ENCODE results near the gene AHCTF1. TPM values are rescaled to one million over a fixed set of nuclear protein-coding genes. Genes with fewer than 3 reads are reported as not detected.

The AHCTF1 gene, protein sequence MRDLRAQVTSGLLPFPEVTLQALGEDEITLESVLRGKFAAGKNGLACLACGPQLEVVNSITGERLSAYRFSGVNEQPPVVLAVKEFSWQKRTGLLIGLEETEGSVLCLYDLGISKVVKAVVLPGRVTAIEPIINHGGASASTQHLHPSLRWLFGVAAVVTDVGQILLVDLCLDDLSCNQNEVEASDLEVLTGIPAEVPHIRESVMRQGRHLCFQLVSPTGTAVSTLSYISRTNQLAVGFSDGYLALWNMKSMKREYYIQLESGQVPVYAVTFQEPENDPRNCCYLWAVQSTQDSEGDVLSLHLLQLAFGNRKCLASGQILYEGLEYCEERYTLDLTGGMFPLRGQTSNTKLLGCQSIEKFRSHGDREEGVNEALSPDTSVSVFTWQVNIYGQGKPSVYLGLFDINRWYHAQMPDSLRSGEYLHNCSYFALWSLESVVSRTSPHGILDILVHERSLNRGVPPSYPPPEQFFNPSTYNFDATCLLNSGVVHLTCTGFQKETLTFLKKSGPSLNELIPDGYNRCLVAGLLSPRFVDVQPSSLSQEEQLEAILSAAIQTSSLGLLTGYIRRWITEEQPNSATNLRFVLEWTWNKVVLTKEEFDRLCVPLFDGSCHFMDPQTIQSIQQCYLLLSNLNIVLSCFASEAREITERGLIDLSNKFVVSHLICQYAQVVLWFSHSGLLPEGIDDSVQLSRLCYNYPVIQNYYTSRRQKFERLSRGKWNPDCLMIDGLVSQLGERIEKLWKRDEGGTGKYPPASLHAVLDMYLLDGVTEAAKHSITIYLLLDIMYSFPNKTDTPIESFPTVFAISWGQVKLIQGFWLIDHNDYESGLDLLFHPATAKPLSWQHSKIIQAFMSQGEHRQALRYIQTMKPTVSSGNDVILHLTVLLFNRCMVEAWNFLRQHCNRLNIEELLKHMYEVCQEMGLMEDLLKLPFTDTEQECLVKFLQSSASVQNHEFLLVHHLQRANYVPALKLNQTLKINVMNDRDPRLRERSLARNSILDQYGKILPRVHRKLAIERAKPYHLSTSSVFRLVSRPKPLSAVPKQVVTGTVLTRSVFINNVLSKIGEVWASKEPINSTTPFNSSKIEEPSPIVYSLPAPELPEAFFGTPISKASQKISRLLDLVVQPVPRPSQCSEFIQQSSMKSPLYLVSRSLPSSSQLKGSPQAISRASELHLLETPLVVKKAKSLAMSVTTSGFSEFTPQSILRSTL (N-terminal part only)
- polyA plus RNA-seq (ENCODE audit: insufficient read length in 4 of 4), result 10 to 100 TPM; 44.4 to 62.7 (median 55.4) TPM

DNA sequence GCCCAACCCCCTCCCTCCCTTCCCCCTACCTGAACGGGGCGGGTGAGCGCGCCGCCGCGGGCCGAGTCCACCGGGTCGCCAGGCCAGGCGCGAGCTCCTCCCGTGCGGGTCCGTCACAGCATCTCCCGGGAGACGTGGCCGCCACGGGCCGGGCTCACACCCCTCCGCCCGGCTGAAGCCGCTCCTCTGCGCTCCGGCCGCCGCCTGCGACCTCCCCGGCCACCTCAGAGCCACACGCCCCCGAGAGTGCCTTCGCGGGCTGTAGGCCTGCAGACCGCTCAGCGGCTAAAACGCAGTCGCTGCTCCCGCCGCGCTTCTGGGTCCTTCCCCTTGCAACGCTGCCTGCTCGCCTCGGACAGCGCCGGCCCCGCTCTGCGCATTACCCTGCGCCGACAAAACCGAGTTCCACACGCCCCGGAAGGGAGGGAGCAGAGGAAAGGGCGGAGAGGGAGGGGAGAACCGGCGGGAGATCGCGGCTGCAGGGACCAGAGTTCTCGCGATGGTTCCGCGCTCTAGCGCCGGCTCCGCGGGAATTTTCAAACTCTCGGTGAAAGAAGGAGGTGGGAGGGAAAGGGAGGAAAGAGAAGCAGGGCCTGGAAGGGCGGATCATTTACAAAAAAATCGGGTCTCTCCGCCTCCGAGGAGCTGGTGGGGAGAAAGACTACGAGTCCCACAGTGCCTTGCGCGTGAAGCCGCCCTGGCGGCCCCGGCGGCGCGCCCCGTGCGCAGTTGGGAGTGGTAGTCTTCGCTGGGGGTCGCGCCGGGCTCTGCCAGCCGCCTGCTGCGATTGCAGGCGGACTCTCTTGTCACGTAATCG, at the start of gene AHCTF1:
AHCTF1 (minus strand) TSS at position 400 of the 817 bp plus-strand sequence. CDS start 13,578 bp downstream, outside the sequence.
- DNase-seq (ENCODE audit: low read depth in 4 of 4, low spot score in 3 of 4), result peak; percentile 97 to 99 (median 98)

DNA sequence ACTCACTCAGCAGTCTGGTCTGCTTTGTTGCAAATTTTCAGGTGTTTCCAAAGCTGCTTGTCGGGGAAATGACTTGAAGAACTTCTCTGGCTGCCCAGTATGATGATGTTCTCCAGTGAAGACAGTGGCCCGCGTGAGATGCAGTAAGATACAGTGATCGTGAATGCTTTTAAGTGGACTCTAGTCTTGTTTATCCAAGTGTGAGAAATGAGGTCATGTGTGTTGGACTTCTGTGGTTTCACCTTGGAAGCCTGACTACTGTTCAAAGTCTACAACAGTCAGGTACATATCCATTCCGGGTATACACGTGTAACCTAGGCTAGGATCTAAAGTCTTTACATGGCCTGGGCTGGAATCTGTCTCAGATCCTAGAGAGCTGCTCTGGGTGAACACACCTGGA, 47.0 kb upstream of the AHCTF1 start:
- no peak for DNase-seq (ENCODE audit: low read depth in 4 of 4, low spot score in 3 of 4)

DNA sequence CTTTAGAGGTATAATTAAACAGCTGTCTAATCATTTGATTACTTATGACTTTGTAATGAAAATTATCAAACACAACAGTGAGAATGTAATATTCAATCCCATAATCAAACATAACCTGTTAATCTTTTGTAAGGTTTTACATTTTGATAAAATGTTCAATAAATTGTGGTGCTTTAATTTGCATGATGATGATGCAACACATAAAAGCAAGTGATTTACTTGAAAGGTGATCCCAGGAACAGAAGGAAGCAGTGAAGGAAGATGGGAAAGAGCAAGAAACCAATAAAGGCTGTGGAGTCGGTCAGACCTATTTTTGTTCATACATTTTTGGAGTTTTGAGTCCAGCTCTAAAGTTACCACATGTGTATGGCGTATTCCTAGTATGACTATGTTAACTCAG, 46.5 kb upstream of the AHCTF1 start:
- DNase-seq (ENCODE audit: low read depth in 4 of 4, low spot score in 3 of 4), result no peak

DNA sequence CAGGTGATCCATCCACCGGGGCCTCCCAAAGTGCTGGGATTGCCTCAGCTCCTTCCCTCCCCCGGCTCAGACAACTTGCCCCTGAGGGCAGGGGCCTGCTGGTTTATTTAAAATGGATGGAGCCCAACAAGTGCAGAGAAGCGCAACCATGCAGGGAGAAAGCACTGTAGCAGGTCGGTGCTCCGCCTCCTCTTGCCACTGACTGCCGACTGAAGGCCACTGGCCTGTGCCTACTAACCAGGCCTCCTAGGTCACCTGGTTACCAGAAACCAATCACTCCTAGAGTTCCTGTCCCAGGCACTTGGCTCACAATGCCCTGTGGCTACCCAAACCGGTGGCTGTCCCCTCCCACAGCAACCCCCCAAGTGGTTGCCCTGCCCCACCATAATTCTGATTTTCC, 40.2 kb upstream of the AHCTF1 start:
- no peak for DNase-seq (ENCODE audit: low read depth in 4 of 4, low spot score in 3 of 4)

DNA sequence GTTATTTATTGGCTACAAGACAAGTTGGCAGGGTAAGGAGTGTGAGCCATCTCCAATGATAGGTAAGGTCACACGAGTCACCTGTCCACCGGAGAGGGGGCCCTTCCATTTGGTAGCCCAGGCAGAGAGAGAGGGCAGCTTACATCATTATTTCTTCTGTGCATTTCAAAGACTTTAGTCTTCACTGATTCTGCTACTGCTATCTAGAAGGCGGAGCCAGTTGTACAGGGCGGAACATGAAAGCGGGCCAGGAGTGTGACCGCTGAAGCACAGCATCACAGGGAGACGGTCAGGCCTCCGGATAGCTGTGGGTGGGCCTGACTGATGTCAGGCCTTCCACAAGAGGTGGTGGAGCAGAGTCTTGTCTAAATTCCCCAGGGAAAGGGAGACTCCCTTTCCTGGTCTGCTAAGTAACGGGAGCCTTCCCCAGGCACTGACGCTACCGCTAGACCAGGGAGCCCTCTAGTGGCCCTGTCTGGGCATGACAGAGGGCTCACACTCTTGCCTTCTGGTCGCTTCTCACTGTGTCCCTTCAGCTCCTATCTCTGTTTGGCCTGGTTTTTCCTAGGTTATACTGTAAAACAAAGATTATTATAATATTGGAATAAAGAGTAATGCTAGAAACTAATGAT, 39.5 kb upstream of the AHCTF1 start:
- no peak for DNase-seq (ENCODE audit: low read depth in 4 of 4, low spot score in 3 of 4)

DNA sequence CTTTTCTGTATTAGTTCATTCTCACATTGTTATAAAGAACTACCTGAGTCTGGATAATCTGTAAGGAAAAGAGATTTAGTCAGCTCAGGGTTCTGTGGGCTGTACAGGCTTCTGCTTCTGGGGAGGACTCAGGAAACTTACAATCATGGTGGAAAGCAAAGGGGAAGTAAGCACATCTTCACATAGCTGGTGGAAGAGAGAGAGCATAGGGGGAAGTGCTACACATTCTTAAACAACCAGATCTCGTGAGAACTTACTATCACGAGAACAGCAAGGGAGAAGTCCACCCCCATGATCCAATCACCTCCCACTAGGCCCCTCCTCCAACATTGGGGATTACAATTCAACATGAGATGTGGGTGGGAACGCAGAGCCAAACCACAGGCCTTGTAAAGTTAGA, 37.9 kb upstream of the AHCTF1 start:
- no peak for DNase-seq (ENCODE audit: low read depth in 4 of 4, low spot score in 3 of 4)

DNA sequence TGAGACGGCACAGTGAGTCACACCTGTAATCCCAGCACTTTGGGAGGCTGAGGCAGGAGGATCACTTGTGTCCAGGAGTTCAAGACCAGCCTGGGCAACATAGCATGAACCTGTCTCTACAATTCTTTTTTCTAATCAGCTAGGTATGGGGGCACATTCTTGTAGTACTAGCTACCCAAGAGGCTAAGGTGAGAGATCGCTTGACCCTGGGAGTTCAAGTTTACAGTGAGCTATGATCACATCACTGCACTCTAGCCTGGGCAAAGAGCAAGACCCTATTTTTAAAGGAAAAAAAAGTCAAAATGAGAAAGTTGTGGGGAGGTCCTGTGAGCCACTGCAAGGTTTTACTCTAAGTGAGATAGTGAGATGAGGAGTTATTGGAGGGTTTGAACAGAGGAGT, 34.8 kb upstream of the AHCTF1 start:
- no peak for DNase-seq (ENCODE audit: low read depth in 4 of 4, low spot score in 3 of 4)

DNA sequence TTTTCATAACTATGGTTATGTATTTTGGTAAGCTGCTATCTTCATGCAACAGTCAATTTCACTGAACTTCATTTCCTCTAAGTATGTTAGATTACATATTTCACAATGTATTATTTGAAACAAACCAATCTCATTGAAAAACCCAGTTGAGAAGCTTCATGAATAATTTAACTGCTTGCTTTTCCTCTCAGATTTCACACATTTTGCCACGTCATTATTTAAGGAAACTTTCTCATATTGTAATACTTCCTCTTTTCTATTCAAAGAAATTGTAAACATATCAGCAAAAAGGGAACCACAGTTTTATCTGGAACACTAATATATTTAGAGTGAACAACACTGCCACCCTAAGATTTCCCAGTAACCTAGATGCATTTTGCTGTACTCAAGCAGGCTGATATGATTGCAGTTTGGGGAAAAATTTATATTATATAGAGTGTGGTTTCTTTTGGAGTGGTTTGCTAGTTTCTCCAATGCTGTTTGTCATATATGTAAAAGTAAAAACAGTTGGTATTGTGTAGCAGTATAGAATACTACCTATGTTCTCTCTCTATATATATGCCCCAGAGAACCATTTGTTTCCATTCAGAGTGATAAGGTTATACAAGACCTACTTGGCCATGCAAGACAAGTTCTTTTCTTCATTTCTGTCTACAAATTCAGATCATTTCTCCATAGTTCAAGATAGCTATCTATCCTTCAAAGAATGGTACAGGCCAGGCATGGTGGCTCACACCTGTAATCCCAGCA, 28.4 kb upstream of the AHCTF1 start:
- DNase-seq (ENCODE audit: low read depth in 4 of 4, low spot score in 3 of 4), result no peak

DNA sequence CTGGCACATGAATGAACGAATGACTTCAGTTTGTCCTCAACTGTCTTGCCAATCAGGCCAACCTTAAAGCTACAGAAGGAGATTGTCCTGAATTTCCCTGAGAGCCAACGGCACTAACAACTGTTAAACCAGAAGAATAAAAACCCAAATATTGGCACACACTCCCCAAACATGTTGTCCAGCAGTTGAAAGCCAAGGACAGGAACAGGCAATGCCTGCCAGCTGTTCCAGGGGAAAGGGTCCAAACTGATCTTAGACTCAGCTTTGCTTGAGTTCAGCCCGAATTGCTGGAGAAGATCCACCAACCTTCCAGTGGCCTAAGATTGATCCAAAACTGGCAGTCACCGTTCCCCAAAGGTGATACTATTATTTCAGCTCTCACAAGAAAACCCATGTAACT, 22.4 kb upstream of the AHCTF1 start:
- DNase-seq (ENCODE audit: low read depth in 4 of 4, low spot score in 3 of 4), result no peak

DNA sequence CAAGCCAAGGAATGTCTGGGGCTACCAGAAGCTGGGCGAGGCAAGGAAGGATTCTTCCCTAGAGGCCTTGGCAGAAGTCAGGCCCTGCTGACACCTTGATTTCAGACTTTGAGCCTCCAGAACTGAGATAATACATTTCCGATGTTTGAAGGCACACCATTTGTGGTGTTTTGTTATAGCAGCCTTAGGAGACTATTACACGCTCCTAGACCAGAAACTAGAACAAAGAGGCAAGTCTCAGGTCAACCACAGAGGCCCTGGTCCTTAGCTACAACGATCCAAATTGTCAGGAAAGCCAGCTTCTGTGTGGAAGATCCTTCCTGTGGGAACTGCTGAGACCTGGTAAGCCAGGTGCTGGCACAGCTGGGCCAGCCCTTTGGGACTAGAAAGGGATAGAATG, 19.7 kb upstream of the AHCTF1 start:
- no peak for DNase-seq (ENCODE audit: low read depth in 4 of 4, low spot score in 3 of 4)

DNA sequence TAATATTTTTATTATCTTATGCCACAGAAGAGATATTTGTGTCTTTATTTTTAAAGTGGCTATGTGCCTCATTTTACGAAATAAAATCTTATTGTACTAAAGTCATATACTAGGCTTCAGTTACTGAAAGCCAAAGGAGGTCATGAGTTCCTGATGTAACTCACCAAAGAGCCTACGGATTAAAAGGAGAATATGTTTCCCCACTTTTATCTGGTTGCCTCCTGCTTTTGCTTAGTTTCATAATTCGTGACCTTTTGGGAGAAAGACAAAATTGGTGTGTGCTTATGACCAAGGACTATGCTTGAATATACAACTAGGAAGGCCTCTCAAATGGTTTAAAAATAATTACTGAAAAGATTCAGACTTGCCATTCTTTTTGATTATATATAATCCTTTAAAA, 18.2 kb upstream of the AHCTF1 start:
- DNase-seq (ENCODE audit: low read depth in 4 of 4, low spot score in 3 of 4), result no peak

DNA sequence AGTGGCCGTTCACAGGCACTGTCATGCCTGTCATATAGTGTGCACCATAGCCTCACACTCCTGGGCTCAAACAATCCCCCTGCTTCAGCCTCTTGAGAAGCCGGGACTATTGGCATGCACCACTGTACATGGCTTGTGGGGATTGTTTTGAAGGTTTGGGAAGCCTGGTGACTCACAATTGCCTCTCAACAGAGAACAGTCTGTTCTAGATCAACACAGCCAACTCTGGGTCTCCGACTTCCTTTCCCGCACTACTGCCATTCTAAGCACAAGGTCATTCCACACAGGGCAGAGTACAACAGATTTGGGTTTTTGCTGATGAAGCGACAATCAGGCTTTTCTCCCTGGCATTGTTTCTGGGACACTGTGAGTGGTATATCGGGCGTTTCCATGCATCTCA, 15.5 kb upstream of the AHCTF1 start:
- DNase-seq (ENCODE audit: low read depth in 4 of 4, low spot score in 3 of 4), result no peak

DNA sequence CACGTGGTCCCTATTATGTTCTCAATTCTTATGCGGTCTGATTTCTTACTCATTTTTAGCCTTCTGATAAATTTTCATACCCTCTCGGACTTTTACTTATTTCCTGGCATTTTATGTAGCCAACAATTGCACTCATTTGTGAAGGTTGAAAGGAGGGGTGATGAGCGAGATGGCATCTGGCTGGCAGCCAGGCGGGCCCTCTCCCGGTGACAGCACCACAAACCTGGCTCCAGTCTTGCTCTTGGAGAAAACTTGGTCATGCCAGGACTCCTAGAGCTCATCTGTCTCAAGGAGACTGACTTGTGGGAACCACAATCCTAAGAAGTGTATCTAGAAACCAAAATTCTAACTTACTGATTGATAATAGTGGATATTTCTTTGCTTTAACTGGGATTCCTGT, 14.6 kb upstream of the AHCTF1 start:
- DNase-seq (ENCODE audit: low read depth in 4 of 4, low spot score in 3 of 4), result no peak

DNA sequence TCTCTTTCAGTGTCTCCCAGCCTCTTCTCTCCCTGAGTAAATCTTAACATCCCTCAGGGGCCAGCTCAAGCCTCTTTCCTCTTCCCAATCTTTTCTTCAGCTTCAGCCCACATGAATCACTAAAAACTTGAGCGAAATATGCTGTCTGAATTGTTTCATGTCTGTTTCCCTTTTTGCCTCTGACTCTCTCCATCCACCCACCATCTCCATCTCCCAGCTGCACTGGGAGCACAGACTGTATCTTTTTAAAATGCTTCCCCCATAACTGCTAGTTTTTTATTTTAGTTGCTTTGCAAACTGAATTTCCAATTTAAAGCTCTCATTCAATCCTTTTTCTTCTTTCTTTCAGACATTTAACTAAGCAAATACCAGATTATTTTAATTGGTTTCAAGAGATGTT, 3.0 kb upstream of the AHCTF1 start:
- DNase-seq (ENCODE audit: low read depth in 4 of 4, low spot score in 3 of 4), result no peak

DNA sequence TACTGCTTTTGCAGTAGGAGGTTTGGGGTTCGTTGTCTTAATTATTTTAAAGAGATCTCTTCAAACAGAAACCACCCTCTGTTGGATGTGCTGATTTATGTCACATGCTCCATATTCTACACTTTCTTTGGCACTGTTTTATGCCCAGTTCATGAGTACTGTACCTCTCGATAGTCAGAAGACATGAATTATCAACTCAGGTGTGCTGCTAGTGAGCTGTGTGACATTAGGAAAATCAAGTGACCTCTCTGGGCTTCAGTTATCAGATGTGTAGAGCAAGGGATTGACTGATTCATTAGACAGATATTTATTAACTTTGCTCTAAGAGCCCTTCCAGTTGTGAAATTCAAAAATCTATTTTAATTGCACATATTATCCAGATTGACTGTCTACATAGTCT, 2.1 kb upstream of the AHCTF1 start:
- DNase-seq (ENCODE audit: low read depth in 4 of 4, low spot score in 3 of 4), result no peak

DNA sequence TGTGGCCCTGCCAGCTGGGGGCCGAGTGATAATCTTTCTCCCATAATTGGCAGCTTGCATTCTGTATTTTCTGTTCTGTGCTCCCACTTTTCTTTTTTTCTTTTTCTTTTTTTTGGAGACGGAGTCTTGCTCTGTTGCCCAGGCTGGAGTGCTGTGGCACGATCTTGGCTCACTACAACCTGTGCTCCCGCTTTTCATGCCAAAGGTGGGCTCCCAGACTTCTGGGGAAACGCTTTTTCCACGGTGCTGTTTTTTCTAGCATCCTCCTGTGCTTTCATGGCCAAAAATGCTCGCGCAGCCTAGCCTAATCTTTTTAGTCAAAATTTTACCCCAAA, 585 bp upstream of the AHCTF1 start:
- DNase-seq (ENCODE audit: low read depth in 4 of 4, low spot score in 3 of 4), result no peak

DNA sequence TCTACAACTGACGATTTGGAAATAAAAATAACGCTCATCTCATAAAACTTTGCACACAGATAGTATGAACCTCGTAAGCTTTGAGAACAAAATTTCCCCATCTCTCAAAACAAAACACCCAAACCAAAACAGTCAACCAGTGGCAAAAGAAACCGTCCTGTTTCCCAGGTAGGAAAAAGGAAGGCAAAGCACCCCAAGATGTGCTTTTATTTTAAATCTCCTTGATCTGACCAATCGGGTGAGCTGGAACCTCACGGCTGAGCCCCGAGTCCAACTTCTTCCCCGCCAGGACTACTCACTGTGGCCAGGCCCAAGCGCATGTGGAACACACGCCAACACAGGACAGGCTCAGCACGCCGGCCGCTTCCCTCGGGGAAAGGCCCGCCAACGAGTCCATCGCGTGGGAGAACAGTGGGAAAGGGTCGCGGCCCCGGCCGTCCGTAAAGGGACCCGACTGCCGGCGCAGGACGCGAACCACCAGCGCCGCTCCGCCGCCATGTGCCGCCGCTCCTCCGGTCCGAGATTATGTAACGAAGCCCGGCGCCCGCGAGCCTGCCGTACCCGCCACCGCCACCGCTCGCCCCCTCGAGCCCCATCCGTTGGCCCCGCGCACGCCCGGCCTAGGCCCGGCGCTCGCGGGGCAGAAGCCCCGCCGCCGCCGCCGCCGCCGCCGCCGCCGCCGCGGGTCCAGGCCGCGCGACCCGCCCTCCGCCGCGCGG, 759 bp downstream of the AHCTF1 start:
- DNase-seq (ENCODE audit: low read depth in 4 of 4, low spot score in 3 of 4), result peak in 2 of 4 donors; percentile 16 to 19

DNA sequence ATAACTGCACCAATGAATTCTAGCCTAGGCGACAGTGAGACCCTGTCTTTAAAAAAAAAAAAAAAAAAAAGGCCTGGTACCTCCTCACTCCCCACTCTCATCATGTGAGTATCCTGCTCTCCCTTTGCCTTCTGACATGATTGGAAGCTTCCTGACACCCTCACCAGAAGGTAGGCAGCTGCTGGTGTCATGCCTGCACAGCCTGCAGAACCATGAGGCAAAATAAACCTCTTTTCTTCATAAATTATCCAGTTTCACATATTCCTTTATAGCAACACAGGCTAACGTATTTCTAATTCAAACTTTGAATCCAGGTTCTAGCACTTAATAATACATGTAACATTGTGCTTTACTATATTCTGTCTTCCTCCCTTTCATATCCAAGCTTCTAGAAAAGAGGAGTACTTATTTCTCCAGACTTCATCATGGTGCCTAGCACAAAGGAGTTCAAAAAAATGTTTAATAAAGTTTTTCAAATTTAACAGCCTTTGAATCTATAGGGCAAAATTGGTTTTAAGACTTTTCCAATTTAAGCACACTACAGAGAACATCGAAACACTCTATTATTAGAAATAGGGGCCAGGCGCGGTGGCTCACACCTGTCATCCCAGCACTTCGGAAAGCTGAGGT, 5.6 kb downstream of the AHCTF1 start:
- no peak for DNase-seq (ENCODE audit: low read depth in 4 of 4, low spot score in 3 of 4)
